ENCODE data around the gene WDR19.

DNA sequence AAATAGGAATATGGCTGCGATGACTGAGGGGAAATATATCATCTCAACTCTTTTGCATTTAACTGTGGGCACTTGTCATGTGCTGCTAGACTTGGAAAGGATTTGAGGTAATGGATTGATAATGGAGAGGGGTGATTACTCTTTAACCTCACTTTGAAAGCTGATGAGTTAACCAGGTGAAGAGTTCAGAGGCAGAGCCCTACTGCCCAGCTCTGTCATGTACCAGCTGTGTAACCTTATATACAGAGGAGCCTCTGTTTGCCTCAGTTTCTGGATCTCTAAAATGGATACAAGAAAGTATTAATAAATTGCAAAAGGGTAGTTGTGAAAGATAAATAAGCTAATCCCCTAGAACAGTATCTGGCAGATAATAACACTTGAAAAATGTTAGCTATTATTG is 51.5 kb downstream of the WDR19 start:
- TF ChIP-seq, protein P1, sequence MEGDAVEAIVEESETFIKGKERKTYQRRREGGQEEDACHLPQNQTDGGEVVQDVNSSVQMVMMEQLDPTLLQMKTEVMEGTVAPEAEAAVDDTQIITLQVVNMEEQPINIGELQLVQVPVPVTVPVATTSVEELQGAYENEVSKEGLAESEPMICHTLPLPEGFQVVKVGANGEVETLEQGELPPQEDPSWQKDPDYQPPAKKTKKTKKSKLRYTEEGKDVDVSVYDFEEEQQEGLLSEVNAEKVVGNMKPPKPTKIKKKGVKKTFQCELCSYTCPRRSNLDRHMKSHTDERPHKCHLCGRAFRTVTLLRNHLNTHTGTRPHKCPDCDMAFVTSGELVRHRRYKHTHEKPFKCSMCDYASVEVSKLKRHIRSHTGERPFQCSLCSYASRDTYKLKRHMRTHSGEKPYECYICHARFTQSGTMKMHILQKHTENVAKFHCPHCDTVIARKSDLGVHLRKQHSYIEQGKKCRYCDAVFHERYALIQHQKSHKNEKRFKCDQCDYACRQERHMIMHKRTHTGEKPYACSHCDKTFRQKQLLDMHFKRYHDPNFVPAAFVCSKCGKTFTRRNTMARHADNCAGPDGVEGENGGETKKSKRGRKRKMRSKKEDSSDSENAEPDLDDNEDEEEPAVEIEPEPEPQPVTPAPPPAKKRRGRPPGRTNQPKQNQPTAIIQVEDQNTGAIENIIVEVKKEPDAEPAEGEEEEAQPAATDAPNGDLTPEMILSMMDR (IDR thresholded peaks at IDR 0.05; ENCODE audit: extremely low read depth in 1 of 2, insufficient read depth in 1 of 2, low read depth in 1 of 2, low read length in 2 of 2), result no peak
- TF ChIP-seq POLR2A (IDR thresholded peaks at IDR 0.05; ENCODE audit: low read depth, low read length), result no peak
- no peak for TF ChIP-seq EZH2 (IDR thresholded peaks at IDR 0.05; ENCODE audit: borderline replicate concordance, low read depth, low read length, severe bottlenecking)
- TF ChIP-seq POLR2AphosphoS5 (IDR thresholded peaks at IDR 0.05; ENCODE audit: insufficient read depth, low read depth, low read length), result no peak
- TF ChIP-seq JUN (IDR thresholded peaks at IDR 0.05; ENCODE audit: borderline replicate concordance, insufficient read depth, insufficient read length, low read depth), result no peak
- TF ChIP-seq MYC (IDR thresholded peaks at IDR 0.05; ENCODE audit: low read depth, low read length), result no peak
- TF ChIP-seq GATA2 (IDR thresholded peaks at IDR 0.05; ENCODE audit: insufficient read depth, insufficient read length, low read depth, low read length), result no peak
- TF ChIP-seq, protein P2, sequence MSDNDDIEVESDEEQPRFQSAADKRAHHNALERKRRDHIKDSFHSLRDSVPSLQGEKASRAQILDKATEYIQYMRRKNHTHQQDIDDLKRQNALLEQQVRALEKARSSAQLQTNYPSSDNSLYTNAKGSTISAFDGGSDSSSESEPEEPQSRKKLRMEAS (IDR thresholded peaks at IDR 0.05; ENCODE audit: insufficient read depth, insufficient read length), result no peak

Measured in endothelial cell of umbilical vein (primary cell).